Measurements from ENCODE around the gene UGT1A5. TPM values are rescaled to one million over a fixed set of nuclear protein-coding genes. Genes with fewer than 3 reads are reported as not detected.

UGT1A5 gene
- total RNA-seq, 1 donor from 2014 or later: not detected

DNA sequence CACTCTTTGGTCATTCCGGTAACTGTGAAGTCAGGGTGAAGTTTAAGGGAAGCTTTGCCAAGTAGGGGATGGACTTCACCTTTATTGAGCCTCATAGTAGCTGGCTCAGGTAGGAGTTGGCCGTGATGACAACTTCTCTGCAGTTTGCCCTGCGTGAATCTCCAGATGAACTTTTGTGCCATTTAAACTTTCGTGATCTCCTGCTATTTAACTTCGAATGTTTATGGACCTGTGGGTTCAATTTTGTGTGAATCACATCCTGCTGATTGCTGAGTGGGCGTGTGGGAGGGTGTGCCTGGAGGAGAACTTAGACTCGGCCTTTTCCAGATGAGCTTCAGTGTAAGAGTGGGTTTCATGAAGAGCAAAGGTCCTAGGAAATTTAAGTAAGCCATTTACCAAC is 51.6 kb downstream of the UGT1A5 start:
- H3K36me3 Mint-ChIP-seq: peaks cover 3% of the 10 kb centered on the region
- Histone ChIP-seq H3K36me3 (no peaks in the 10 kb centered on the region), H3K9me3 (ENCODE audit: low read depth) (no peaks in the 10 kb centered on the region), H3K9ac (no peak overlapping the region), H3K27ac (no peak overlapping the region), H3F3A (ENCODE audit: low read depth) (no peaks in the 10 kb centered on the region), H3K27me3 (no peaks in the 10 kb centered on the region), H3K79me2 (ENCODE audit: low read depth) (no peaks in the 10 kb centered on the region), H3K4me2 (no peak overlapping the region), H3K4me1 (no peaks in the 10 kb centered on the region), H3K4me3 (no peak overlapping the region), H4K20me1 (ENCODE audit: low read depth) (no peaks in the 10 kb centered on the region), H2AFZ (replicated peaks) (no peak overlapping the region)
- H3K27ac Mint-ChIP-seq: no peak overlapping the region
- TF ChIP-seq EZH2phosphoT487 (IDR thresholded peaks at IDR 0.05) (no peak), EZH2 (IDR thresholded peaks at IDR 0.05) (no peak)
- TF ChIP-seq, protein P1, sequence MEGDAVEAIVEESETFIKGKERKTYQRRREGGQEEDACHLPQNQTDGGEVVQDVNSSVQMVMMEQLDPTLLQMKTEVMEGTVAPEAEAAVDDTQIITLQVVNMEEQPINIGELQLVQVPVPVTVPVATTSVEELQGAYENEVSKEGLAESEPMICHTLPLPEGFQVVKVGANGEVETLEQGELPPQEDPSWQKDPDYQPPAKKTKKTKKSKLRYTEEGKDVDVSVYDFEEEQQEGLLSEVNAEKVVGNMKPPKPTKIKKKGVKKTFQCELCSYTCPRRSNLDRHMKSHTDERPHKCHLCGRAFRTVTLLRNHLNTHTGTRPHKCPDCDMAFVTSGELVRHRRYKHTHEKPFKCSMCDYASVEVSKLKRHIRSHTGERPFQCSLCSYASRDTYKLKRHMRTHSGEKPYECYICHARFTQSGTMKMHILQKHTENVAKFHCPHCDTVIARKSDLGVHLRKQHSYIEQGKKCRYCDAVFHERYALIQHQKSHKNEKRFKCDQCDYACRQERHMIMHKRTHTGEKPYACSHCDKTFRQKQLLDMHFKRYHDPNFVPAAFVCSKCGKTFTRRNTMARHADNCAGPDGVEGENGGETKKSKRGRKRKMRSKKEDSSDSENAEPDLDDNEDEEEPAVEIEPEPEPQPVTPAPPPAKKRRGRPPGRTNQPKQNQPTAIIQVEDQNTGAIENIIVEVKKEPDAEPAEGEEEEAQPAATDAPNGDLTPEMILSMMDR (IDR thresholded peaks at IDR 0.05): no peak
- DNase-seq (ENCODE audit: low spot score): no peak
- H3K9me3 Mint-ChIP-seq: peaks cover 21% of the 10 kb centered on the region
- H3K27me3 Mint-ChIP-seq (ENCODE audit: insufficient read depth, low read depth): peaks cover 2% of the 10 kb centered on the region
- H3K4me3 Mint-ChIP-seq: no peak overlapping the region
- H3K4me1 Mint-ChIP-seq: peaks cover 19% of the 10 kb centered on the region

- Mint-ChIP-seq H3K9me3 (peaks cover 23% of the 10 kb centered on the region), H3K4me3 (no peak overlapping the region), H3K4me1 (peaks cover 16% of the 10 kb centered on the region), H3K36me3 (peaks cover 3% of the 10 kb centered on the region), H3K27ac (no peak overlapping the region), H3K27me3 (ENCODE audit: insufficient read depth, low read depth) (peaks cover 2% of the 10 kb centered on the region)
- Histone ChIP-seq H3K9ac (no peak overlapping the region), H3K27me3 (no peaks in the 10 kb centered on the region), H2AFZ (replicated peaks) (no peak overlapping the region), H4K20me1 (ENCODE audit: low read depth) (no peaks in the 10 kb centered on the region), H3K9me3 (ENCODE audit: low read depth) (no peaks in the 10 kb centered on the region), H3K4me2 (no peak overlapping the region), H3F3A (ENCODE audit: low read depth) (no peaks in the 10 kb centered on the region), H3K4me3 (no peak overlapping the region), H3K36me3 (no peaks in the 10 kb centered on the region), H3K27ac (no peak overlapping the region), H3K79me2 (ENCODE audit: low read depth) (no peaks in the 10 kb centered on the region), H3K4me1 (no peaks in the 10 kb centered on the region)
- DNase-seq (ENCODE audit: low spot score): no peak
- no peak for TF ChIP-seq EZH2 (IDR thresholded peaks at IDR 0.05)
- TF ChIP-seq, protein P1 (IDR thresholded peaks at IDR 0.05): no peak
- no peak for TF ChIP-seq EZH2phosphoT487 (IDR thresholded peaks at IDR 0.05)
Measured at GRCh38 chr2:233764761-233765160, 52.1 kb downstream of the UGT1A5 start.

GRCh38 chr2:233766416-233766815 is 53.7 kb downstream of the UGT1A5 start:
- Mint-ChIP-seq H3K27ac (no peak overlapping the region), H3K27me3 (ENCODE audit: insufficient read depth, low read depth) (peaks cover 3% of the 10 kb centered on the region), H3K4me3 (no peak overlapping the region), H3K4me1 (peaks cover 14% of the 10 kb centered on the region), H3K9me3 (peaks cover 30% of the 10 kb centered on the region), H3K36me3 (peaks cover 5% of the 10 kb centered on the region)
- TF ChIP-seq EZH2phosphoT487 (IDR thresholded peaks at IDR 0.05): no peak
- TF ChIP-seq, protein P1 (IDR thresholded peaks at IDR 0.05): no peak
- no peak for TF ChIP-seq EZH2 (IDR thresholded peaks at IDR 0.05)
- no peaks in the 10 kb centered on the region for H3K36me3 ChIP-seq
- H3K4me3 ChIP-seq: no peak overlapping the region
- no peak overlapping the region for H3K27ac ChIP-seq
- H3K79me2 ChIP-seq (ENCODE audit: low read depth): no peaks in the 10 kb centered on the region
- no peaks in the 10 kb centered on the region for H3K4me1 ChIP-seq
- no peaks in the 10 kb centered on the region for H3F3A ChIP-seq (ENCODE audit: low read depth)
- no peak overlapping the region for H2AFZ ChIP-seq (replicated peaks)
- DNase-seq (ENCODE audit: low spot score): no peak
- H3K27me3 ChIP-seq: no peaks in the 10 kb centered on the region
- H3K9ac ChIP-seq: no peak overlapping the region
- no peak overlapping the region for H3K4me2 ChIP-seq
- H3K9me3 ChIP-seq (ENCODE audit: low read depth): no peaks in the 10 kb centered on the region
- no peaks in the 10 kb centered on the region for H4K20me1 ChIP-seq (ENCODE audit: low read depth)

Data from neural progenitor cell (in vitro differentiated cells).